ENCODE data around the gene NSMF. TPM values are rescaled to one million over a fixed set of nuclear protein-coding genes. Genes with fewer than 3 reads are reported as not detected.

The NSMF gene
- total and polyA plus RNA-seq, 9 donors: 9.9 to 31.1 (median 22.2) TPM

DNA sequence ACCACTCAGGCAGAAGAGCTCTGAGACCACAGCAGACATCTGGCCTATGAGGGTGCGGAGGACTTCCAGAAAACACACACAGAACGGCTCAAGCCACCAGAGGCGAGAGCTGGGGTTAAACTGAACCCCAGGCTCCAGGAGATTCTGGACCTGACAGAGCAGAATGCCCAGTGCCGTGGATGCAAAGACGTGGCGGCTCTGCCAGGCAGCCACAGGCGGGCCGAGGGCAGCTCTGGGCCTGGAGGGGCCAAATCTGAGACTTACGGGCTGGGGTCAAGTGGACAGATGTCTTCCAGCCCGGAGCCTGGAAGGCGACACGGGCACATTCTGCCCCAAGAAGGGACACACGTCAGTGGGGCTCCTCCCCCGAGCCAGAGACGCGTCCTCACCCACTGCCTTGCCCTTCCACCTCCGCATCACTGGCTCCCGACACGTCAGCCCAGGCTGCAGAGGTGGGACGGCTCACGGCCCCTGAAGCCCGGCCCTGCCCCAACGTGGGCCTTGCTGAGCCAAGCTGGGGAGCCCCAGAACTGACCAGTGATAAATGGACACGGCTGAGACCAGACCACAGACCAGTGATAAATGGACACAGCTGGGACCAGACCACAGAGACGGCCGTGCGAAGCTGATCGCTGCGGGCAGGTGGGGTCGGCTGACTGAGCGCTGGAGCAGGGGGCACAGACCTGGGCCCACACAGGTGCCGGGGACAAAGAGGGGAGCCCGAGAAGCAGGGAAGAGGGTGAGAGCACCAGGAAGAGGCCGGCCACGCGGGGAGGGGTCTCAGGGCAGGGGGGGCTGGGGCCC lies 40.9 kb upstream of the NSMF start:
- Histone ChIP-seq H3K27me3 (ENCODE audit: control insufficient read depth, insufficient read depth, low read length) (no peaks in the 10 kb centered on the region), H3K9me3 (replicated peaks; ENCODE audit: control insufficient read depth, low read depth, low read length) (no peaks in the 10 kb centered on the region), H3K36me3 (ENCODE audit: control insufficient read depth, insufficient read depth, low read length) (peaks cover 3% of the 10 kb centered on the region), H3K4me1 (ENCODE audit: control insufficient read depth, insufficient read depth, low read length) (no peaks in the 10 kb centered on the region), H3K4me3 (ENCODE audit: low read length) (no peak overlapping the region), H3K27ac (ENCODE audit: low read length) (no peak overlapping the region)
- 88% methylated on average over 36 of the region's 36 CpGs for WGBS (ENCODE audit: insufficient coverage)
- no peak for DNase-seq

DNA sequence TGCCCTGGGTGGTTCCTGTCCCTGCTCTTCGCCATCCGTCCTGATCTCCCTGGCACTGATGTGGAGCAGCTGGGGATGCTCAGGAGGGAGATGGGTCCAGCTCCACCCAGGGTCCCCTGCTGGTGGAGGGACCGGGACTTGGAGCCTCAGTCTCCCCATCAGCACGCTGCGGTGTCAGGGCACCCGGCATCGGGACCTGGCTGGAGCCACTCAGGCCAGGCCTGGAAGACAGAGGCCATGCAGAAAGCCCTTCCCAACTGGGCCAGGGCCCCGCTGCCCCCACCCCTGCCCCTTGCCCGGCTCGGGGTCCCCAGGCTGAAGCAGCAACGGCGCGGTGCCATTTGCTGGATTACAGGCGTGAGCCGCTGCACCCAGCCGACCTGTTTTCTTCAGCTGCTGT lies 40.3 kb upstream of the NSMF start:
- 84% methylated on average over 16 of the region's 16 CpGs for WGBS (ENCODE audit: insufficient coverage)

GRCh38 chr9:137498720-137499150 lies 39.6 kb upstream of the NSMF start:
- Histone ChIP-seq H3K4me3 (ENCODE audit: low read length) (no peak overlapping the region), H3K9me3 (replicated peaks; ENCODE audit: control insufficient read depth, low read depth, low read length) (peaks cover 2% of the 10 kb centered on the region), H3K27ac (ENCODE audit: low read length) (no peak overlapping the region), H3K27me3 (ENCODE audit: control insufficient read depth, insufficient read depth, low read length) (no peaks in the 10 kb centered on the region), H3K4me1 (ENCODE audit: control insufficient read depth, insufficient read depth, low read length) (no peaks in the 10 kb centered on the region), H3K36me3 (ENCODE audit: control insufficient read depth, insufficient read depth, low read length) (peaks cover 3% of the 10 kb centered on the region)
- 81% methylated on average over 15 of the region's 16 CpGs for WGBS (ENCODE audit: insufficient coverage)
- no peak for DNase-seq

More for the DNA sequence above, 40.3 kb upstream of the NSMF start:
- H3K9me3 ChIP-seq (replicated peaks; ENCODE audit: control insufficient read depth, low read depth, low read length): no peaks in the 10 kb centered on the region
- no peak overlapping the region for H3K4me3 ChIP-seq (ENCODE audit: low read length)
- no peaks in the 10 kb centered on the region for H3K27me3 ChIP-seq (ENCODE audit: control insufficient read depth, insufficient read depth, low read length)
- no peak overlapping the region for H3K27ac ChIP-seq (ENCODE audit: low read length)
- H3K4me1 ChIP-seq (ENCODE audit: control insufficient read depth, insufficient read depth, low read length): no peaks in the 10 kb centered on the region
- H3K36me3 ChIP-seq (ENCODE audit: control insufficient read depth, insufficient read depth, low read length): peaks cover 3% of the 10 kb centered on the region
- no peak for DNase-seq

- no peak overlapping the region for H3K4me3 ChIP-seq (ENCODE audit: low read length)
- WGBS (ENCODE audit: insufficient coverage): 79% methylated on average over 33 of the region's 36 CpGs
- H3K27ac ChIP-seq (ENCODE audit: low read length): no peak overlapping the region
- H3K27me3 ChIP-seq (ENCODE audit: control insufficient read depth, insufficient read depth, low read length): no peaks in the 10 kb centered on the region
- peaks cover 6% of the 10 kb centered on the region for H3K9me3 ChIP-seq (replicated peaks; ENCODE audit: control insufficient read depth, low read depth, low read length)
- no peak for DNase-seq
- H3K4me1 ChIP-seq (ENCODE audit: control insufficient read depth, insufficient read depth, low read length): no peaks in the 10 kb centered on the region
- peaks cover 3% of the 10 kb centered on the region for H3K36me3 ChIP-seq (ENCODE audit: control insufficient read depth, insufficient read depth, low read length)
Observed at GRCh38 chr9:137497921-137498719, 39.0 kb upstream of the NSMF start.

- Histone ChIP-seq H3K4me3 (ENCODE audit: low read length) (no peak overlapping the region), H3K27ac (ENCODE audit: low read length) (no peak overlapping the region), H3K4me1 (ENCODE audit: control insufficient read depth, insufficient read depth, low read length) (no peaks in the 10 kb centered on the region), H3K27me3 (ENCODE audit: control insufficient read depth, insufficient read depth, low read length) (no peaks in the 10 kb centered on the region), H3K36me3 (ENCODE audit: control insufficient read depth, insufficient read depth, low read length) (peaks cover 3% of the 10 kb centered on the region), H3K9me3 (replicated peaks; ENCODE audit: control insufficient read depth, low read depth, low read length) (peaks cover 6% of the 10 kb centered on the region)
- 87% methylated on average over 15 of the region's 27 CpGs for WGBS (ENCODE audit: insufficient coverage)
- DNase-seq: no peak
Observed at GRCh38 chr9:137496601-137497375, 37.7 kb upstream of the NSMF start.

DNA sequence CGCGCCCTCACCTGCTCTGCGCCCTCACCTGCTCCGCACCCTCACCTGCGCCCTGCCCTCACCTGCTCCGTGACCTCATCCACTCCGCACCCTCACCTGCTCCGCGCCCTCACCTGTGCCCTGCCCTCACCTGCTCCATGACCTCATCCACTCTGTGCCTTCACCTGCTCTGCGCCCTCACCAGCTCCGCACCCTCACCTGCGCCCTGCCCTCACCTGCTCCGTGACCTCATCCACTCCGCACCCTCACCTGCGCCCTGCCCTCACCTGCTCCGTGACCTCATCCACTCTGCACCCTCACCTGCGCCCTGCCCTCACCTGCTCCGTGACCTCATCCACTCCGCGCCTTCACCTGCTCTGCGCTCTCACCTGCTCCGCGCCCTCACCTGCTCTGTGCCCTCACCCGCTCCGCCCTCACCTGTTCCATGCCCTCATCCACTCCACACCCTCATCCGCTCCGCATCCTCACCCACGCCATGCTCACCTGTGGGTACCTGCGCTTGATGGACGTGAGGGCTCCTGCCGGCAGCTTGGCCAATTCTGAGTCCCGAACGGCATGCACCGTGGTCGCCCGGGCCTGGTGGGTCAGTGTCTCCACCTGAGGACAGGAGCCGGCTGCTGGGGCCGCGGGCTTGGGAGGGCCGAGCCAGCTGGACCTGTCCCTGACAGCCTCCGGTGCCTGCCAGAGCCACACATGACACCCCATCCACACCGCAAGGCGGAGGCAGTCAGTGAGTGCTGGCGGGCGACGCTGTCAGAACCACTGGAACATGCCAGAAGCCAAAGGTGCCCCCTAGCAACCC lies 35.6 kb upstream of the NSMF start:
- Histone ChIP-seq H3K4me3 (ENCODE audit: low read length) (no peak overlapping the region), H3K27me3 (ENCODE audit: control insufficient read depth, insufficient read depth, low read length) (no peaks in the 10 kb centered on the region), H3K4me1 (ENCODE audit: control insufficient read depth, insufficient read depth, low read length) (no peaks in the 10 kb centered on the region), H3K9me3 (replicated peaks; ENCODE audit: control insufficient read depth, low read depth, low read length) (peaks cover 6% of the 10 kb centered on the region), H3K36me3 (ENCODE audit: control insufficient read depth, insufficient read depth, low read length) (no peaks in the 10 kb centered on the region), H3K27ac (ENCODE audit: low read length) (no peak overlapping the region)
- no peak for DNase-seq
- WGBS (ENCODE audit: insufficient coverage): 94% methylated on average over 46 of the region's 46 CpGs

DNA sequence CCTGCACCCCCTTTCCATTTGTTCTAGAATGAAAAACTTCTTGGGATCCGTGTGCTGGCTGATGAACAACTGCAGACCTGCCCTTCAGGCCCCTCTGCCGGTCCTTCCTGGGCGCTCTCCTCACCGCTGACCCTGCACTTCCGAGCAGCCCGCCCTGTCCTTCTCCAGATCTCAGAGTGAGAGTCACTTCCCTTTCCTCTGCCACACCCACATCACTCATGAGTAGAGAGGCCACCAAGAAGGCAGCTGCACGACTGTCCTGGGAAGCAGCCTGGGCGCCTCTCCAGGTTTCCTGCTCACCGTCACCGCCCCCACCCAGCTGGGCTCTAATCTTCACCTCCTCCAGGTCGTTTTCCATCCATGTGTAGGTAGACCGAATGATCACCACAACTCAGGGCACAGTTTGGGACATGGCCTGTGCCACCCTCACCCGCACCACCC lies 35.0 kb upstream of the NSMF start:
- DNase-seq: peak; percentile 44
- no peak overlapping the region for H3K27ac ChIP-seq (ENCODE audit: low read length)
- no peaks in the 10 kb centered on the region for H3K4me1 ChIP-seq (ENCODE audit: control insufficient read depth, insufficient read depth, low read length)
- no peaks in the 10 kb centered on the region for H3K36me3 ChIP-seq (ENCODE audit: control insufficient read depth, insufficient read depth, low read length)
- 62% methylated on average over 13 of the region's 13 CpGs for WGBS (ENCODE audit: insufficient coverage)
- H3K9me3 ChIP-seq (replicated peaks; ENCODE audit: control insufficient read depth, low read depth, low read length): peaks cover 6% of the 10 kb centered on the region
- no peaks in the 10 kb centered on the region for H3K27me3 ChIP-seq (ENCODE audit: control insufficient read depth, insufficient read depth, low read length)
- no peak overlapping the region for H3K4me3 ChIP-seq (ENCODE audit: low read length)

GRCh38 chr9:137493364-137494103 lies 34.4 kb upstream of the NSMF start:
- H3K27ac ChIP-seq (ENCODE audit: low read length): no peak overlapping the region
- DNase-seq: no peak
- no peaks in the 10 kb centered on the region for H3K36me3 ChIP-seq (ENCODE audit: control insufficient read depth, insufficient read depth, low read length)
- H3K4me1 ChIP-seq (ENCODE audit: control insufficient read depth, insufficient read depth, low read length): no peaks in the 10 kb centered on the region
- H3K27me3 ChIP-seq (ENCODE audit: control insufficient read depth, insufficient read depth, low read length): no peaks in the 10 kb centered on the region
- H3K9me3 ChIP-seq (replicated peaks; ENCODE audit: control insufficient read depth, low read depth, low read length): peaks cover 6% of the 10 kb centered on the region
- no peak overlapping the region for H3K4me3 ChIP-seq (ENCODE audit: low read length)
- WGBS (ENCODE audit: insufficient coverage): 88% methylated on average over 11 of the region's 16 CpGs
